Sigmoid colon (tissue), 7 donors: ENCODE results near the gene CLMP. TPM values are rescaled to one million over a fixed set of nuclear protein-coding genes. Genes with fewer than 3 reads are reported as not detected.

Experiments used
- DNase-seq: peaks from one replicate; pipeline ENCODE4 v3.0.0-alpha.2; 2019
- H3K27ac ChIP-seq, 4 donors: fragments of 200-600 bp; sonication (generic); one replicate each; pipeline ENCODE4 v1.5.1; 2016 to 2019; ENCODE audit warnings: mild to moderate bottlenecking in 1 of 4
- H3K27me3 ChIP-seq, 3 donors: fragments of 200-600 bp; sonication (generic); one replicate each; pipeline ENCODE4 v1.5.1; 2019; ENCODE audit warnings: mild to moderate bottlenecking in 1 of 3
- H3K36me3 ChIP-seq, 4 donors: fragments of 200-600 bp; sonication (generic); one replicate each; pipeline ENCODE4 v1.5.1; 2016 to 2019
- H3K4me1 ChIP-seq, 4 donors: fragments of 200-600 bp; sonication (generic); one replicate each; pipeline ENCODE4 v1.5.1; 2017 to 2019
- H3K4me3 ChIP-seq, 4 donors: fragments of 200-600 bp; sonication (generic); one replicate each; pipeline ENCODE4 v1.5.1; 2017 to 2019; ENCODE audit warnings: mild to moderate bottlenecking in 2 of 4, moderate library complexity in 1 of 4
- H3K9me3 ChIP-seq, 4 donors: fragments of 200-600 bp in 3 of 4; sonication (generic) in 3 of 4; one replicate each; pipeline versions ENCODE4 v1.5.1 to v1.6.1; 2013 to 2019
- EP300 ChIP-seq, 4 donors: sonication (generic); formaldehyde crosslinking; IDR thresholded peaks; one replicate each; pipeline ENCODE4 v1.6.1; 2017; ENCODE audit warnings: antibody characterized with exemption in 4 of 4
- POLR2A ChIP-seq, 2 donors: fragments of 450-650 bp; IDR thresholded peaks; one replicate each; pipeline ENCODE4 v1.6.1; 2016; ENCODE audit warnings: antibody characterized with exemption in 2 of 2, mild to moderate bottlenecking in 2 of 2, moderate library complexity in 2 of 2
- POLR2AphosphoS5 ChIP-seq, 4 donors: sonication (generic); formaldehyde crosslinking; IDR thresholded peaks; one replicate each; pipeline ENCODE4 v1.6.1; 2017; ENCODE audit warnings: antibody characterized with exemption in 4 of 4
- WGBS, 2 donors: extraction: QIAGEN DNeasy Blood & Tissue Kit; methylation state at CpG; one replicate each; pipeline ENCODE4 v1.1.7; 2013; 5-methylcytosine and 5-hydroxymethylcytosine counted together
- intact Hi-C: fragments of 100-400 bp; cut with DNase I; formaldehyde crosslinking; loops from one replicate; pipeline ENCODE4 v1.15.1; 2023
- polyA plus RNA-seq, 3 donors: library from polyadenylated mRNA; stranded (reverse); fragments of 200-250 nt; gene quantifications; one replicate each; pipeline ENCODE4 v1.2.3, GENCODE V29; 2013
- total RNA-seq, 4 donors: library from RNA; depleted of rRNA; stranded (reverse); fragments of >200 nt; gene quantifications; one replicate each; pipeline ENCODE4 v1.1.0, GENCODE V29; 2016
- TF ChIP-seq, protein P1 (sequence below), 4 experiments: fragments of 450-650 bp in 3 of 4; fragments of 200-600 bp in 1 of 4; IDR thresholded peaks; one replicate each; pipeline ENCODE4 v1.5.1; 2016 to 2019; ENCODE audit warnings: antibody characterized with exemption in 4 of 4, mild to moderate bottlenecking in 3 of 4, moderate library complexity in 2 of 4
- donor health status: healthy with polysubstance abuse.
- donor health status: Bipolar disorder and iron deficiency.
- donor health status: healthy.

Gene CLMP
- total and polyA plus RNA-seq, 7 donors = 1.4 to 180 (median 104) TPM

DNA sequence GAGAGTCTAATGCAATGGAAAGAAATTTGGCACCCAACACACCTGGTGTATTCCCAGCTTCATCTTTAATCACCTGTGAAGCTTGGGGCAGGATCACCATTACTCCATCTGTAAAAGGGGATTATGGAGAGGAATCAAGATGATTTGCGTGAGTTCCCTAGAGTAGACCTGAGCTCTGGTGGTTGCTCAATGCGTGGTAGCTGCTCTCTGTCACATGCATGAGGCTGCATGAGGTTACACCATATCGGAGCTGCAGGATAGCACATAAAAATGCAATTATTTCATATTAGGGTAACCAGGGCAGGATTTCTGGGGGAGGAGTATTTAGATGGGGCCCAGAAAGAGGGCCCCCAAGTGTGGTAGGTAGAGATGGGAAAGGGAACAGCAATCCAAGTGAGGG, 35.3 kb upstream of the CLMP start:
- H3K4me3 ChIP-seq = no peak overlapping the region
- 90 to 93% methylated on average over 3 of the region's 3 CpGs for WGBS, 2 donors
- no peak for DNase-seq
- H3K36me3 ChIP-seq = no peaks in the 10 kb centered on the region
- no peaks in the 10 kb centered on the region for H3K27me3 ChIP-seq
- no peaks in the 10 kb centered on the region for H3K9me3 ChIP-seq
- TF ChIP-seq POLR2A (IDR thresholded peaks at IDR 0.05) = no peak
- intact Hi-C loops = loop anchor here (5.0 kb wide), 2 partner anchors 33 to 63 kb away; partner anchors contain the start of gene CLMP
- peak overlapping the region in 2 of 4 donors; percentile 71 to 77 for H3K27ac ChIP-seq
- H3K4me1 ChIP-seq = peaks cover 0 to 57% (median 30%) of the 10 kb centered on the region in 4 donors

DNA sequence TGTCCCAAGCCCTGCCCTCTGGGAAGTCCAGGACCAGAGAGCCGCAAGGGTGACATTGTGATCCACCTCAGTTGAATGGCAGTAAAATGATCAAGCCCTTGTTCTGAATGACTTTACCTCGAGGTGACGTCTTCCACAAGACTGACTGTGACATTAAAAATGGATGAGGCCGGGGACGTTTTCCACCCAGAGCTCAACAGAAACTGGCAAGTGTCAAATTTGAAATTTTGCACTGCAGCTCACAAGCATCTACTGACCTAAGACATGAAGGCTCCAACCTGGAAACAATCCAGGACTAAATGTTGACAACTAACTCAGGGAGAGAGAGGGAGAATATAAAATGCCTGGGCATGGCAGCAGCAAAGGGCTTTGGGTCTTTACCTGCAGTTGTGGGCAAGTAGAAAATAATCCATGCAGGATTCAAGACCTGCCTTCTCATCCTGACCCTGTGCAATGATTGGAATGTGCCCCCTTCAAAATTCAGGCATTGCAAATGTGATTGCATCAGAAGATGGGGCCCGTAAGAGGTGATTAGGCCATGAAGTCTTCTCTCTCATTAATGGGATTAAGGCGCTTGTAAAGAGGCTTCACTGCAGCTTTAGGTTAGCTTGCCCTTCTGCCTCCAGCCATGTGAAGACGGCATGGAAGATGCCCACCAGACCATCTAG, 33.6 kb upstream of the CLMP start:
- intact Hi-C loops = no loop called here
- Histone ChIP-seq H3K9me3 (no peaks in the 10 kb centered on the region), H3K27ac (no peak overlapping the region), H3K27me3 (no peaks in the 10 kb centered on the region), H3K4me1 (peaks cover 0 to 48% (median 27%) of the 10 kb centered on the region in 4 donors), H3K36me3 (no peaks in the 10 kb centered on the region), H3K4me3 (no peak overlapping the region)
- TF ChIP-seq EP300 (IDR thresholded peaks at IDR 0.05) = no peak
- 86 to 88% methylated on average over 8 of the region's 8 CpGs for WGBS, 2 donors
- DNase-seq = no peak

DNA sequence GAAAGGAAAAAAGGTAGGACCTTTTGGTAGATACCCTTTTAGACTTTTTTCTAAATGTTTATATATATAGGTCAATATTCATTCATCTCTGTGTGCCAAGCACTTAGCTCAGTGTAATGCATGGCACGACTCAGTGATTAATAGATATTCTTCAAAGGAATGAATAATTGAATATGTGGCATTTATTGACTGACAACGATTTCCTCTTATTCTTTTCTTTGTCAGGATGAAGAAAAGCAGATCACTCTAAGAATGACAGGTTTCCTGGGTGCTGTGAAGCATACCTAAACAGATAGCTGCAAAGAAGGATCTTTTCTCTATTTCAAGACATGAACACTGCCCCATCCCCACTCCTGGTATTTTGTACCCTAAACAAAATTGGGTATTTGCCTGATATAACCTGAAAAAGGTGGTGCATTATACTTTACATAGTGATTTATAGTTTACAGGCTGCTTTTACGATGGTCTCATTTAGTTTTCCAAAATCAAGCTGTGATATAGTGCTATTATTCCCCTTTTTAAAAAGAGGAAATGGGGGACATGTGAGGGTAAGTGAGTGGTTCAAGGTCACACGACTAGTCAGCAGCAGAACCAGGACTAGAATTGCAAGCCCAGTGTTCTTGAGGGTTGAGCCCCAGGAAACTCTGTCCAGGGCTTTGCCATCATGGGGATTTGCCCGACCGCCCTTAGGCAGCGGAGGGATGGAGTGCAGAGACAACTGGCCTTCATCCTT, 32.9 kb upstream of the CLMP start:
- TF ChIP-seq, protein P1, sequence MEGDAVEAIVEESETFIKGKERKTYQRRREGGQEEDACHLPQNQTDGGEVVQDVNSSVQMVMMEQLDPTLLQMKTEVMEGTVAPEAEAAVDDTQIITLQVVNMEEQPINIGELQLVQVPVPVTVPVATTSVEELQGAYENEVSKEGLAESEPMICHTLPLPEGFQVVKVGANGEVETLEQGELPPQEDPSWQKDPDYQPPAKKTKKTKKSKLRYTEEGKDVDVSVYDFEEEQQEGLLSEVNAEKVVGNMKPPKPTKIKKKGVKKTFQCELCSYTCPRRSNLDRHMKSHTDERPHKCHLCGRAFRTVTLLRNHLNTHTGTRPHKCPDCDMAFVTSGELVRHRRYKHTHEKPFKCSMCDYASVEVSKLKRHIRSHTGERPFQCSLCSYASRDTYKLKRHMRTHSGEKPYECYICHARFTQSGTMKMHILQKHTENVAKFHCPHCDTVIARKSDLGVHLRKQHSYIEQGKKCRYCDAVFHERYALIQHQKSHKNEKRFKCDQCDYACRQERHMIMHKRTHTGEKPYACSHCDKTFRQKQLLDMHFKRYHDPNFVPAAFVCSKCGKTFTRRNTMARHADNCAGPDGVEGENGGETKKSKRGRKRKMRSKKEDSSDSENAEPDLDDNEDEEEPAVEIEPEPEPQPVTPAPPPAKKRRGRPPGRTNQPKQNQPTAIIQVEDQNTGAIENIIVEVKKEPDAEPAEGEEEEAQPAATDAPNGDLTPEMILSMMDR (IDR thresholded peaks at IDR 0.05) = no peak
- no peak for TF ChIP-seq POLR2A (IDR thresholded peaks at IDR 0.05)
- TF ChIP-seq EP300 (IDR thresholded peaks at IDR 0.05) = no peak
- TF ChIP-seq POLR2AphosphoS5 (IDR thresholded peaks at IDR 0.05) = no peak
- no peak overlapping the region for H3K27ac ChIP-seq
- H3K4me3 ChIP-seq = no peak overlapping the region
- H3K4me1 ChIP-seq = peaks cover 0 to 41% (median 26%) of the 10 kb centered on the region in 4 donors
- H3K36me3 ChIP-seq = no peaks in the 10 kb centered on the region
- H3K27me3 ChIP-seq = no peaks in the 10 kb centered on the region
- DNase-seq = no peak
- intact Hi-C loops = no loop called here
- no peaks in the 10 kb centered on the region for H3K9me3 ChIP-seq
- WGBS, 2 donors = 77 to 78% methylated on average over 7 of the region's 7 CpGs

DNA sequence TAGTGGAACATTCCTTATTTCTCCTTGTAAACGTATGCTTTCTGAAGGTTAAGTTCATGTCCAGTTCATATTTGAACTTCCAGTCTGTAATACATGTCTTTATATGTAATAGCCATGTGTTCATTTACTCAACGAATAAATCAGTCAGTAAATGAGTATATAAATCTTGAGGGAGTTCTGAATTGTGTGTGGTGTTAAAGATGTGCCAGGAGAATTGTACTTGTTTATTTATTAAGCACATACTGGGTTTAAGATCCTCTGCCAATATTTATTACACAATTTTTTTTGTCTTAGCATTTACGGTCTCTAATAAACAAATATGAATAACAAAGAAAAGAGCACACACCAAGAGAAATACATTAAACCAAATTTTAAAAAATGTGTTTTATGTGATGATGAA, 26.5 kb upstream of the CLMP start:
- Histone ChIP-seq H3K4me3 (no peak overlapping the region), H3K4me1 (peaks cover 0 to 22% (median 16%) of the 10 kb centered on the region in 4 donors), H3K27me3 (no peaks in the 10 kb centered on the region), H3K9me3 (peaks cover 0 to 3% (median 0%) of the 10 kb centered on the region in 4 donors), H3K36me3 (no peaks in the 10 kb centered on the region), H3K27ac (peak overlapping the region in 3 of 4 donors; percentile 28 to 66 (median 53))
- TF ChIP-seq POLR2A (IDR thresholded peaks at IDR 0.05) = no peak
- TF ChIP-seq POLR2AphosphoS5 (IDR thresholded peaks at IDR 0.05) = no peak
- TF ChIP-seq, protein P1 (IDR thresholded peaks at IDR 0.05) = no peak
- no peak for TF ChIP-seq EP300 (IDR thresholded peaks at IDR 0.05)
- no peak for DNase-seq
- intact Hi-C loops = no loop called here
- 78 to 83% methylated on average over 3 of the region's 3 CpGs for WGBS, 2 donors

DNA sequence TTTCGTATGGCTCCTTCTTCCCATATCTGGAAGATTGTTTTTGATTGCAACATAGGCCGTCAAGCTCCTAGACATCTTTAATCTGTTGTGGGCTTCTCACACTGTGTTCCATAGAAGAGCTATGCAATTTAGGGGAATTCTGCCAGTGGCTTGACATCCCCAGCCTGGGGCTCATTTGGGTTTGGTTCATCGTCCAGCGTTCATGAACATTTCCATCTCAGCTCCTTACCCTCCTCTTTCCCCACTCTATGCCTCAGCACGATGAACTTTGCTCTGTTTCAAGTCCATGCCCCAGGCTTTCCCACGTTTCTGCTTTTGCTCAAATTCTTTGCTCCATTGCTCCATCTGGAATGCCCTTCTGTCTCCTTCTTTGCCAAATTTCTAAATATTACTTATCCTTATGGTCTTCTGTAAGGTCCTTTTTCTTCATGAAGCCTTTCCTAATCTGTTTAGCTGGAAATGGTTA, 26.1 kb upstream of the CLMP start:
- intact Hi-C loops = no loop called here
- peak overlapping the region in 3 of 4 donors; percentile 28 to 66 (median 53) for H3K27ac ChIP-seq
- 66 to 72% methylated on average over 6 of the region's 6 CpGs for WGBS, 2 donors

More for the DNA sequence above, 26.1 kb upstream of the CLMP start:
- Histone ChIP-seq H3K4me1 (peaks cover 0 to 22% (median 16%) of the 10 kb centered on the region in 4 donors), H3K4me3 (no peak overlapping the region), H3K36me3 (no peaks in the 10 kb centered on the region), H3K27me3 (no peaks in the 10 kb centered on the region), H3K9me3 (peaks cover 0 to 3% (median 0%) of the 10 kb centered on the region in 4 donors)
- DNase-seq = peak; percentile 81
- TF ChIP-seq, protein P1 (IDR thresholded peaks at IDR 0.05) = no peak
- TF ChIP-seq POLR2AphosphoS5 (IDR thresholded peaks at IDR 0.05) = peak; percentile 33 to 60 (median 52)
